ENCODE results near the gene MMP24. TPM values are rescaled to one million over a fixed set of nuclear protein-coding genes. Genes with fewer than 3 reads are reported as not detected.

MMP24 gene
- total and polyA plus RNA-seq, 2 of the 13 experiments (the other 11 are each of a cell fraction or from before 2014, with no cell fraction given), result 0.29 to 0.35 TPM

GRCh38 chr20:35284267-35284991 is 57.9 kb downstream of the MMP24 start, which contains the start of gene EIF6 (continued):
- TF ChIP-seq ZFP36 (IDR thresholded peaks at IDR 0.05; ENCODE audit: borderline replicate concordance, low read depth, low read length, partially characterized antibody), result no peak
- peak; percentile 70; the same call in 1 of the 2 replicates for TF ChIP-seq ZXDC (CRISPR knock-in tag; IDR thresholded peaks at IDR 0.05)
- peak; percentile 87 for TF ChIP-seq TIGD3 (CRISPR knock-in tag; IDR thresholded peaks at IDR 0.05; ENCODE audit: borderline replicate concordance)
- peak; percentile 58 for TF ChIP-seq ZBTB44 (CRISPR knock-in tag; IDR thresholded peaks at IDR 0.05)
- TF ChIP-seq ZUFSP (CRISPR knock-in tag; IDR thresholded peaks at IDR 0.05; ENCODE audit: borderline replicate concordance), result no peak
- TF ChIP-seq JDP2 (CRISPR knock-in tag; IDR thresholded peaks at IDR 0.05; ENCODE audit: borderline replicate concordance), result peak; percentile 70; the same call in 1 of the 2 replicates
- TF ChIP-seq ZKSCAN5 (CRISPR knock-in tag; IDR thresholded peaks at IDR 0.05), result peak; percentile 73
- TF ChIP-seq PRDM10 (CRISPR knock-in tag; IDR thresholded peaks at IDR 0.05; ENCODE audit: low read depth), result peak; percentile 35; the same call in 1 of the 2 replicates
- no peak for TF ChIP-seq RFX5 (IDR thresholded peaks at IDR 0.05; ENCODE audit: low read depth, low read length)
- peak; percentile 79; the same call in 1 of the 2 replicates for TF ChIP-seq MEIS1 (CRISPR knock-in tag; IDR thresholded peaks at IDR 0.05; ENCODE audit: borderline replicate concordance)
- no peak; the same call in none of the 2 replicates for TF ChIP-seq BCL3 (CRISPR knock-in tag; IDR thresholded peaks at IDR 0.05)
- TF ChIP-seq ZNF12 (CRISPR knock-in tag; IDR thresholded peaks at IDR 0.05), result no peak; the same call in 1 of the 2 replicates
- peak; percentile 39; the same call in 1 of the 2 replicates for TF ChIP-seq MIXL1 (CRISPR knock-in tag; IDR thresholded peaks at IDR 0.05)
- TF ChIP-seq ZFP82 (CRISPR knock-in tag; IDR thresholded peaks at IDR 0.05; ENCODE audit: borderline replicate concordance), result peak; percentile 92; the same call in 1 of the 2 replicates

Data from HepG2 (cell line).